Mesendoderm (in vitro differentiated cells): Measurements from ENCODE around the gene EPG5.
"Not testable (repeated sequence)": the region's sequence is repeated elsewhere in the genome, so short reads cannot be mapped to it uniquely, and the experiment has no call there.

Experiments
- DNase-seq: peaks from one replicate; pipeline ENCODE4 v3.0.0; 2013
- H2AK5ac ChIP-seq: 2 replicates; pipeline ENCODE4 v1.6.1; 2013; ENCODE audit warnings: low read length, inconsistent platforms
- H2BK120ac ChIP-seq: 2 replicates; pipeline ENCODE4 v1.6.1; 2013; ENCODE audit warnings: low read depth, mild to moderate bottlenecking, low read length, moderate library complexity, mixed read lengths
- H2BK15ac ChIP-seq: replicated peaks from 2 replicates; pipeline ENCODE4 v1.6.1; 2013; ENCODE audit warnings: low read depth, mild to moderate bottlenecking, moderate library complexity
- H2BK5ac ChIP-seq: 2 replicates; pipeline ENCODE4 v1.6.1; 2013; ENCODE audit warnings: low read length, inconsistent platforms
- H3K18ac ChIP-seq: 2 replicates; pipeline ENCODE4 v1.6.1; 2013; ENCODE audit warnings: mild to moderate bottlenecking, low read length, mixed read lengths
- H3K23ac ChIP-seq: one replicate; pipeline ENCODE4 v1.6.1; 2013; ENCODE audit warnings: low read length
- H3K27ac ChIP-seq: 2 replicates; pipeline ENCODE4 v1.5.1; 2013; ENCODE audit warnings: low read depth, mild to moderate bottlenecking, inconsistent platforms, low read length, moderate library complexity
- H3K27me3 ChIP-seq: 2 replicates; pipeline ENCODE4 v1.6.1; 2013; ENCODE audit warnings: low read length, control low read depth, mild to moderate bottlenecking, inconsistent platforms; ENCODE audit not compliant: insufficient read depth, poor library complexity
- H3K36me3 ChIP-seq: 2 replicates; pipeline ENCODE4 v1.6.1; 2013; ENCODE audit warnings: low read length, inconsistent platforms; ENCODE audit not compliant: control insufficient read depth, insufficient read depth
- H3K4ac ChIP-seq: one replicate; pipeline ENCODE4 v1.6.1; 2013; ENCODE audit warnings: low read depth, mild to moderate bottlenecking, low read length, moderate library complexity
- H3K4me1 ChIP-seq: 2 replicates; pipeline ENCODE4 v1.6.1; 2013; ENCODE audit warnings: low read depth, low read length, inconsistent platforms; ENCODE audit not compliant: control insufficient read depth
- H3K4me2 ChIP-seq: 2 replicates; pipeline ENCODE4 v1.6.1; 2013; ENCODE audit warnings: low read length
- H3K4me3 ChIP-seq: 2 replicates; pipeline ENCODE4 v1.5.1; 2013; ENCODE audit warnings: mild to moderate bottlenecking, low read length
- H3K56ac ChIP-seq: one replicate; pipeline ENCODE4 v1.6.1; 2013; ENCODE audit warnings: low read length
- H3K79me1 ChIP-seq: 2 replicates; pipeline ENCODE4 v1.6.1; 2013; ENCODE audit warnings: low read length, inconsistent platforms
- H3K79me2 ChIP-seq: 2 replicates; pipeline ENCODE4 v1.6.1; 2013; ENCODE audit warnings: mild to moderate bottlenecking, low read length; ENCODE audit not compliant: control insufficient read depth, insufficient read depth
- H3K9ac ChIP-seq: 2 replicates; pipeline ENCODE4 v1.6.1; 2013; ENCODE audit warnings: low read length, inconsistent platforms
- H4K5ac ChIP-seq: one replicate; pipeline ENCODE4 v1.6.1; 2013; ENCODE audit warnings: low read length
- H4K8ac ChIP-seq: one replicate; pipeline ENCODE4 v1.6.1; 2013; ENCODE audit warnings: low read depth, mild to moderate bottlenecking, control low read depth, low read length, moderate library complexity
- WGBS: extraction: QIAGEN DNeasy Blood & Tissue Kit; methylation state at CpG from one replicate; pipeline ENCODE4 v1.1.7; 2013; ENCODE audit warnings: low lambda C conversion rate, missing lambda C conversion rate; ENCODE audit not compliant: insufficient coverage; ENCODE audit errors: extremely low coverage; 5-methylcytosine and 5-hydroxymethylcytosine counted together

The EPG5 gene

GRCh38 chr18:45817543-45817942, 149.6 kb downstream of the EPG5 start:
- no peak overlapping the region for H3K23ac ChIP-seq
- no peak overlapping the region for H2BK5ac ChIP-seq
- H3K18ac ChIP-seq = no peak overlapping the region
- no peaks in the 10 kb centered on the region for H3K27me3 ChIP-seq
- no peaks in the 10 kb centered on the region for H3K36me3 ChIP-seq
- no peak overlapping the region for H3K4me2 ChIP-seq
- H3K4ac ChIP-seq = no peak overlapping the region
- H3K9ac ChIP-seq = no peak overlapping the region
- no peak for DNase-seq
- no peak overlapping the region for H2BK120ac ChIP-seq
- no peak overlapping the region for H2BK15ac ChIP-seq
- no peaks in the 10 kb centered on the region for H3K79me1 ChIP-seq
- no peaks in the 10 kb centered on the region for H3K4me1 ChIP-seq
- no peak overlapping the region for H2AK5ac ChIP-seq
- no peak overlapping the region for H3K27ac ChIP-seq
- no CpG with 5 or more reads among the region's 1 CpG for WGBS
- H3K79me2 ChIP-seq = no peaks in the 10 kb centered on the region
- H4K5ac ChIP-seq = no peak overlapping the region
- no peak overlapping the region for H3K4me3 ChIP-seq
- H3K56ac ChIP-seq = no peak overlapping the region
- H4K8ac ChIP-seq = no peak overlapping the region

GRCh38 chr18:45814733-45815132, 152.4 kb downstream of the EPG5 start:
- not testable (repeated sequence) for H2BK15ac ChIP-seq, H3K27ac ChIP-seq, H4K8ac ChIP-seq, H3K9ac ChIP-seq, H3K56ac ChIP-seq, H3K4me1 ChIP-seq, H2BK5ac ChIP-seq, H3K79me2 ChIP-seq, H3K36me3 ChIP-seq, DNase-seq, H3K23ac ChIP-seq, H2AK5ac ChIP-seq, H3K79me1 ChIP-seq, H3K27me3 ChIP-seq, H2BK120ac ChIP-seq, H4K5ac ChIP-seq, H3K4me3 ChIP-seq, H3K4me2 ChIP-seq, H3K18ac ChIP-seq, H3K4ac ChIP-seq

DNA sequence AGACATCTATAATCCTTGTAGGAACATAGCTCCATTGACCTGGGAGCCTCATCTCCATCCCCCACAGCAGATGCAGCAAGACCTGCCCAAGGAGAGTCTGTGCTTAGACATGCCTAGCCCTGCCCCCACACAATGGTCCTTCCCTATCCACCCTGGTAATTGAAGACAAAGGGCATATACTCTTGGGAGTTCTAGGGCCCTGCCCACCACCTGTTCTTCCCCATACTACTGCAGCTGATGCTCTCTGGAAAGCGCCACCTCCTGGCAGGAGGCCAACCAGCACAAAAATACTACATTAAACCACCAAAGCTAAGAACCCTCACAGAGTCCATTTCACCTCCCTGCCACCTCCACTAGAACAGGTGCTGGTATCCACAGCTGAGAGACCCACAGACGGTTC, 160.0 kb downstream of the EPG5 start:
- H3K4ac ChIP-seq, H3K27me3 ChIP-seq, H3K36me3 ChIP-seq, H3K27ac ChIP-seq, H3K4me3 ChIP-seq, H4K5ac ChIP-seq, H2BK5ac ChIP-seq, H3K79me1 ChIP-seq, H2BK120ac ChIP-seq, H3K4me2 ChIP-seq, H3K23ac ChIP-seq, H3K4me1 ChIP-seq, H2AK5ac ChIP-seq, H3K56ac ChIP-seq, H4K8ac ChIP-seq, H3K18ac ChIP-seq, H3K79me2 ChIP-seq, H2BK15ac ChIP-seq, H3K9ac ChIP-seq: not testable (repeated sequence)
- DNase-seq = peak; percentile 66
- no CpG with 5 or more reads among the region's 2 CpGs for WGBS

DNA sequence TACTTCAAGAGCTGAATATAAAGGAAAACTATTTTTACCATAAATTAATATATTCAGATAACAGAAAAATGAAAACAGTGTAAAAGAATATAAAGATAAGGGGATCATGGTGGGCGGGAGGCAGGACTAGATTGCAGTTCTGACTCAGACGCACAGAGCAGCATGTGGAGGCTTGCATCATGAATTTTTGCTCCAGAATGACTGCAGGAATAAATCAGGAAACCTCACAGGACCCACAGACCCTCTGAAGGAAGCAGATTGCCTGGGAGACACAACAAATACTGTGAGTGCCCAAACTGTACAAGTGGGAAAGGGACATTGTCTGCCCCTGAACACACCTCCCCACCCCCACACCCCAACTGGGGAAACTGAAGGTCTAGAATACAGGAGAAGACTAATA, 160.9 kb downstream of the EPG5 start:
- no peak overlapping the region for H3K23ac ChIP-seq
- DNase-seq = no peak
- H3K9ac ChIP-seq = no peak overlapping the region
- no peak overlapping the region for H3K4me2 ChIP-seq
- no peaks in the 10 kb centered on the region for H3K4me1 ChIP-seq
- no peak overlapping the region for H2BK120ac ChIP-seq
- H2AK5ac ChIP-seq = no peak overlapping the region
- no peak overlapping the region for H3K18ac ChIP-seq
- H2BK15ac ChIP-seq = no peak overlapping the region
- no peaks in the 10 kb centered on the region for H3K79me1 ChIP-seq
- H4K8ac ChIP-seq = no peak overlapping the region
- H3K56ac ChIP-seq = no peak overlapping the region
- H3K27ac ChIP-seq = no peak overlapping the region
- H3K4me3 ChIP-seq = no peak overlapping the region
- no peak overlapping the region for H2BK5ac ChIP-seq
- no peaks in the 10 kb centered on the region for H3K27me3 ChIP-seq
- H3K79me2 ChIP-seq = no peaks in the 10 kb centered on the region
- WGBS = no CpG with 5 or more reads among the region's 2 CpGs
- H3K4ac ChIP-seq = no peak overlapping the region
- H3K36me3 ChIP-seq = no peaks in the 10 kb centered on the region
- no peak overlapping the region for H4K5ac ChIP-seq

GRCh38 chr18:45805551-45805950, 161.6 kb downstream of the EPG5 start:
- no peak overlapping the region for H3K27ac ChIP-seq
- H3K79me2 ChIP-seq = no peaks in the 10 kb centered on the region
- H3K56ac ChIP-seq = no peak overlapping the region
- H2BK120ac ChIP-seq = no peak overlapping the region
- no peak overlapping the region for H3K18ac ChIP-seq
- H3K4me2 ChIP-seq = no peak overlapping the region
- no peak overlapping the region for H2AK5ac ChIP-seq
- H3K36me3 ChIP-seq = no peaks in the 10 kb centered on the region
- no peaks in the 10 kb centered on the region for H3K27me3 ChIP-seq
- no peaks in the 10 kb centered on the region for H3K4me1 ChIP-seq
- H3K9ac ChIP-seq = no peak overlapping the region
- H2BK15ac ChIP-seq = no peak overlapping the region
- no peak overlapping the region for H4K8ac ChIP-seq
- H2BK5ac ChIP-seq = no peak overlapping the region
- H3K4me3 ChIP-seq = no peak overlapping the region
- H3K23ac ChIP-seq = no peak overlapping the region
- no peak overlapping the region for H4K5ac ChIP-seq
- no peak overlapping the region for H3K4ac ChIP-seq
- no peaks in the 10 kb centered on the region for H3K79me1 ChIP-seq
- no peak for DNase-seq

- Histone ChIP-seq H2BK120ac (no peak overlapping the region), H3K27me3 (no peaks in the 10 kb centered on the region), H3K4me1 (no peaks in the 10 kb centered on the region), H3K36me3 (no peaks in the 10 kb centered on the region), H3K4me2 (no peak overlapping the region), H3K4me3 (no peak overlapping the region), H2AK5ac (no peak overlapping the region), H3K79me1 (no peaks in the 10 kb centered on the region), H3K23ac (no peak overlapping the region), H3K27ac (no peak overlapping the region), H4K8ac (no peak overlapping the region), H3K9ac (no peak overlapping the region), H2BK15ac (no peak overlapping the region), H3K79me2 (no peaks in the 10 kb centered on the region), H4K5ac (no peak overlapping the region), H3K56ac (no peak overlapping the region), H2BK5ac (no peak overlapping the region), H3K18ac (no peak overlapping the region), H3K4ac (no peak overlapping the region)
- no peak for DNase-seq
- no CpG with 5 or more reads among the region's 2 CpGs for WGBS
Observed at GRCh38 chr18:45802814-45803492, 164.2 kb downstream of the EPG5 start.
